GM21619 (cell line): ENCODE data around the gene CFI.

ENCODE experiments used
- ATAC-seq: cut with Tn5 transposase; IDR thresholded peaks from one replicate; pipeline ENCODE4 v1.9.1; 2021; ENCODE audit not compliant: unreplicated experiment

Gene CFI

GRCh38 chr4:109699553-109700225, 102.1 kb downstream of the CFI start:
- ATAC-seq = no peak

GRCh38 chr4:109698656-109699055, 103.1 kb downstream of the CFI start:
- ATAC-seq = no peak

- no peak for ATAC-seq
Observed at GRCh38 chr4:109691411-109691920, 110.3 kb downstream of the CFI start.
